Mucosa of stomach (tissue), 1 donor: ENCODE results near the gene HMCN2.

Experiments used
- H3K27me3 ChIP-seq: one replicate; pipeline ENCODE4 v1.7.0; 2013; ENCODE audit warnings: mild to moderate bottlenecking, low read length; ENCODE audit not compliant: control insufficient read depth, insufficient read depth
- H3K36me3 ChIP-seq: one replicate; pipeline ENCODE4 v1.7.0; 2013; ENCODE audit warnings: low read length; ENCODE audit not compliant: control insufficient read depth, insufficient read depth
- H3K4me1 ChIP-seq: one replicate; pipeline ENCODE4 v1.7.0; 2013; ENCODE audit warnings: mild to moderate bottlenecking, low read length; ENCODE audit not compliant: control insufficient read depth, insufficient read depth
- H3K4me3 ChIP-seq: one replicate; pipeline ENCODE4 v1.7.0; 2013; ENCODE audit warnings: low read length
- H3K9ac ChIP-seq: one replicate; pipeline ENCODE4 v1.7.0; 2013; ENCODE audit warnings: mild to moderate bottlenecking, low read length, moderate library complexity
- H3K9me3 ChIP-seq: one replicate; pipeline ENCODE4 v1.7.0; 2013; ENCODE audit warnings: mild to moderate bottlenecking, low read length, moderate library complexity; ENCODE audit not compliant: control insufficient read depth
- donor health status: Pancreatic carcinoma.

Gene HMCN2

GRCh38 chr9:130310456-130310855 is 44.9 kb downstream of the HMCN2 start:
- peaks cover 1% of the 10 kb centered on the region for H3K27me3 ChIP-seq
- H3K36me3 ChIP-seq, result no peaks in the 10 kb centered on the region
- peaks cover 12% of the 10 kb centered on the region for H3K4me1 ChIP-seq
- no peak overlapping the region for H3K4me3 ChIP-seq
- H3K9ac ChIP-seq, result no peak overlapping the region
- no peaks in the 10 kb centered on the region for H3K9me3 ChIP-seq

- H3K36me3 ChIP-seq, result no peaks in the 10 kb centered on the region
- no peak overlapping the region for H3K9ac ChIP-seq
- H3K4me3 ChIP-seq, result no peak overlapping the region
- H3K27me3 ChIP-seq, result peaks cover 7% of the 10 kb centered on the region
- H3K9me3 ChIP-seq, result no peaks in the 10 kb centered on the region
- peaks cover 8% of the 10 kb centered on the region for H3K4me1 ChIP-seq
These were observed 45.4 kb downstream of the HMCN2 start for GRCh38 chr9:130311003-130311402.

GRCh38 chr9:130311408-130312140 is 46.0 kb downstream of the HMCN2 start:
- Histone ChIP-seq H3K9me3 (no peaks in the 10 kb centered on the region), H3K4me1 (peaks cover 8% of the 10 kb centered on the region), H3K36me3 (no peaks in the 10 kb centered on the region), H3K27me3 (peaks cover 10% of the 10 kb centered on the region), H3K4me3 (no peak overlapping the region), H3K9ac (no peak overlapping the region)

- Histone ChIP-seq H3K9ac (no peak overlapping the region), H3K4me3 (no peak overlapping the region), H3K4me1 (peaks cover 8% of the 10 kb centered on the region), H3K9me3 (no peaks in the 10 kb centered on the region), H3K27me3 (peaks cover 14% of the 10 kb centered on the region), H3K36me3 (no peaks in the 10 kb centered on the region)
These were observed 47.7 kb downstream of the HMCN2 start for GRCh38 chr9:130313103-130313858.

GRCh38 chr9:130315446-130316226 is 50.1 kb downstream of the HMCN2 start:
- Histone ChIP-seq H3K9me3 (no peaks in the 10 kb centered on the region), H3K27me3 (peaks cover 24% of the 10 kb centered on the region), H3K4me1 (peaks cover 13% of the 10 kb centered on the region), H3K4me3 (no peak overlapping the region), H3K36me3 (no peaks in the 10 kb centered on the region), H3K9ac (no peak overlapping the region)

GRCh38 chr9:130316430-130316829 is 50.9 kb downstream of the HMCN2 start:
- peaks cover 32% of the 10 kb centered on the region for H3K27me3 ChIP-seq
- H3K9me3 ChIP-seq, result no peaks in the 10 kb centered on the region
- H3K4me1 ChIP-seq, result peaks cover 13% of the 10 kb centered on the region
- no peak overlapping the region for H3K9ac ChIP-seq
- no peaks in the 10 kb centered on the region for H3K36me3 ChIP-seq
- H3K4me3 ChIP-seq, result no peak overlapping the region

GRCh38 chr9:130319300-130319699 is 53.7 kb downstream of the HMCN2 start:
- H3K4me1 ChIP-seq, result peaks cover 7% of the 10 kb centered on the region
- H3K27me3 ChIP-seq, result peaks cover 41% of the 10 kb centered on the region
- no peaks in the 10 kb centered on the region for H3K9me3 ChIP-seq
- H3K4me3 ChIP-seq, result no peak overlapping the region
- no peaks in the 10 kb centered on the region for H3K36me3 ChIP-seq
- H3K9ac ChIP-seq, result no peak overlapping the region

- no peak overlapping the region for H3K4me3 ChIP-seq
- H3K27me3 ChIP-seq, result peaks cover 41% of the 10 kb centered on the region
- H3K4me1 ChIP-seq, result peaks cover 5% of the 10 kb centered on the region
- H3K9me3 ChIP-seq, result no peaks in the 10 kb centered on the region
- no peak overlapping the region for H3K9ac ChIP-seq
- H3K36me3 ChIP-seq, result no peaks in the 10 kb centered on the region
These were observed 54.6 kb downstream of the HMCN2 start for GRCh38 chr9:130319944-130320712.

DNA sequence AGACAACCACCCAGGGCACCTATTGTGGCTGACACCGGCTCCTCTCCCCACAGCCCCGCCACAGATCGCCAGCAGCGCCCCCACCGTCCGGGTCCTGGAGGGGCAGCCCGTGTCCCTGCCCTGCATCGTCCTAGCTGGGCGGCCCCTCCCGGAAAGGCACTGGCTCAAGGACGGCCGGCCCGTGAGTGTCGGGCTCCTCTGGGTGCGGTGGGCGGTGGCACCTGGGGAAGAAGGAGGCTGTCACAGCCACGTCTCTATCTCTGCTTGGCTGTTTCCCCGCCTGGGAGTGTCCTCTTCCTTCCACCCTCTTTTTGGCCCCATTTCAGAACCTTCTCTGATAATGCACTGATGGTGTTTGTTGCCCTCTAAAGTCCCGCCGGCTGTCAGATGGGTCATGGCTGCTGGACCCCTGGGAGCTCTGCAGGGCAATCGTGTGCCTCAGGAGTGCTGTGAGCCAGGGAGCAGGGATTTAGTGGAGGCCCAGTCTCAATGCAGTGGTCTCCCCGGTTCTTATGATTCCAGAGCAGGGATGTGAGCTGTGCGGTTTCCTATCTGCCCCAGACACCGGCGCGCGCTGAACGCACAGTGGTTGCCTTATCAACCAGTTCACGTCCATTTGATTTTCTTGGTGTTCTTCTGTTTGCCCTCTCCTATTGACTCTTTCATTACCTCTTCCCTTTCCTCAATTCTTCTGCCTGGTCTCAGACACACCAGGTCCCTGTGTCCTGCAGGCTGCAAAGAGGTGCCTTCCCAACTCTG is 55.3 kb downstream of the HMCN2 start:
- no peaks in the 10 kb centered on the region for H3K36me3 ChIP-seq
- H3K9me3 ChIP-seq, result no peaks in the 10 kb centered on the region
- no peak overlapping the region for H3K4me3 ChIP-seq
- H3K27me3 ChIP-seq, result peaks cover 35% of the 10 kb centered on the region
- peaks cover 5% of the 10 kb centered on the region for H3K4me1 ChIP-seq
- no peak overlapping the region for H3K9ac ChIP-seq

DNA sequence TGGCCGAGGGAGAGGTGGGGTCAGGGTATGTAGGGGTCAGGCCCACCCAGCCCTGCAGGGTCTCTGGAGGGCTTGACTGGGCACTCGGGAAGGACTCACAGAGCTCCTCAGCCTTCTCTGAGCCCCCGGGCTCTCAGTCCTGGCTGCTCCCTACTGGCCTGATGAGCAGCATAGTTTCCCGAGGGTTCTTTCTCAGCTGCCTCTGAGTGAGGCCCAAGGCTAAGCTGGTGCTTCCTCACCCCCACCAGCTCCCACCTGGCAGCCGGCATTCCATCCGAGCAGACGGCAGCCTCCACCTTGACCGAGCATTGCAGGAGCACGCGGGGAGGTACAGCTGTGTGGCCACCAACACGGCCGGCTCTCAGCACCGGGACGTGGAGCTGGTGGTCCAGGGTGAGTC is 56.0 kb downstream of the HMCN2 start:
- H3K4me1 ChIP-seq, result peaks cover 5% of the 10 kb centered on the region
- H3K27me3 ChIP-seq, result peaks cover 32% of the 10 kb centered on the region
- H3K4me3 ChIP-seq, result no peak overlapping the region

More for the DNA sequence above, 56.0 kb downstream of the HMCN2 start:
- H3K36me3 ChIP-seq, result no peaks in the 10 kb centered on the region
- H3K9me3 ChIP-seq, result no peaks in the 10 kb centered on the region
- no peak overlapping the region for H3K9ac ChIP-seq
